ENCODE data around the gene SNUPN.

GRCh38 chr15:75577401-75578172 is 47.9 kb downstream of the SNUPN start:
- TF ChIP-seq CTCF (IDR thresholded peaks at IDR 0.05 in 4 of 5, conservative IDR thresholded peaks at IDR 0.05 in 1 of 5) (no peak), POLR2A (IDR thresholded peaks at IDR 0.05) (peak in 1 of 2 donors; percentile 3)

All from gastrocnemius medialis (tissue), 4 donors.